Activated B cell treated with CpG ODN at 0.5 μM for 24 hours (primary cell): ENCODE measurements around the gene ZIC4. TPM values are rescaled to one million over a fixed set of nuclear protein-coding genes. Genes with fewer than 3 reads are reported as not detected.

Experiments used
- ATAC-seq: fragments of 200-7000 bp; cut with Tn5 transposase; one replicate; pipeline ENCODE4 v1.10.0; 2021; ENCODE audit warnings: low read depth, mild to moderate bottlenecking, moderate library complexity
- CTCF ChIA-PET: fragments of 350-600 bp; sonication (Branson Sonifier 250); formaldehyde crosslinking; loops from one replicate; lab custom pipeline; 2021; ENCODE audit warnings: antibody characterized with exemption; lab: Charles Lee
- POLR2A ChIA-PET: fragments of 350-600 bp; sonication (Branson Sonifier 250); formaldehyde crosslinking; loops from one replicate; lab custom pipeline; 2021; ENCODE audit warnings: antibody characterized with exemption; lab: Charles Lee
- DNase-seq: peaks from one replicate; pipeline ENCODE4 v3.0.0; 2022
- H3K27ac Mint-ChIP-seq: one replicate; pipeline ENCODE4 v1.8.0; 2020; ENCODE audit warnings: mixed read lengths
- H3K27me3 Mint-ChIP-seq: one replicate; pipeline ENCODE4 v1.8.0; 2021; ENCODE audit warnings: mixed read lengths
- H3K36me3 Mint-ChIP-seq: one replicate; pipeline ENCODE4 v1.8.0; 2021; ENCODE audit warnings: low read depth, mixed read lengths
- H3K4me1 Mint-ChIP-seq: one replicate; pipeline ENCODE4 v1.8.0; 2021; ENCODE audit warnings: mixed read lengths
- H3K4me3 Mint-ChIP-seq: one replicate; pipeline ENCODE4 v1.8.0; 2020; ENCODE audit warnings: mild to moderate bottlenecking, mixed read lengths
- H3K9me3 Mint-ChIP-seq: one replicate; pipeline ENCODE4 v1.8.0; 2020; ENCODE audit warnings: mixed read lengths
- intact Hi-C: fragments of 100-400 bp; cut with micrococcal nuclease; formaldehyde crosslinking; loops from one replicate; pipeline ENCODE4 v1.15.1; 2024
- total RNA-seq: library from RNA; stranded (reverse); gene quantifications from 2 replicates; pipeline ENCODE4 v1.2.3, GENCODE V29; 2022
- TF ChIP-seq, protein P1 (sequence below): fragments of 200-600 bp; IDR thresholded peaks from one replicate; pipeline ENCODE4 v1.8.0; 2022; ENCODE audit warnings: antibody characterized with exemption, mild to moderate bottlenecking

Gene ZIC4
- total RNA-seq, 1 donor from 2014 or later, result not detected

DNA sequence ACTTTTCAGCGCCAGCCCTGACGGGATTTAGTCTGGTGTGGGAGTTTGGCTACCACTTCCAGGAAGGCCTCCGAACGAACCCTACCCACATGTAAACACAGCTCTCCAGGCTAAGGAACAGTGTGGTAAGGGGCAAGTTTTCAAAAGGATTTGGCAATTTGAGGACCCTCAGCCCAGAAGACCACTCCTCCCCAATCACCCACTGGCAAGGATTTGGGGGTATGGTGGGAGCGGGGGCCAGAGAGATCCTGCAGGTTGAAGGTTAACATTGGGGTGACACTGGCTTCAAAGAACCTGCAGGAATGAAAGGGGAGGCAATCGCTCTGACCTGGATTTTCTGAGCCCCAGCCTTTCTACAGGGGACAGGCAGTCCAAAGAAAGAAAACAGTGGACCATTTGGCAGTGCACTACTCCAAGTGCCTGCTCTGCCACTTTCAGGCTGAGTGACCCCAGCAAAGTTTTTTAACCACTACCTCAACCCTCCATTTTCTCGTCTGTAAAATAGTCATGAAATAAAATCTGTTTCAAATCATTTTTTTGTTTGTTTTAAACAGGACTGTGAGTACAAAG is 34.5 kb downstream of the ZIC4 start:
- H3K9me3 Mint-ChIP-seq, result no peaks in the 10 kb centered on the region
- DNase-seq (no peak), ATAC-seq (no peak)

DNA sequence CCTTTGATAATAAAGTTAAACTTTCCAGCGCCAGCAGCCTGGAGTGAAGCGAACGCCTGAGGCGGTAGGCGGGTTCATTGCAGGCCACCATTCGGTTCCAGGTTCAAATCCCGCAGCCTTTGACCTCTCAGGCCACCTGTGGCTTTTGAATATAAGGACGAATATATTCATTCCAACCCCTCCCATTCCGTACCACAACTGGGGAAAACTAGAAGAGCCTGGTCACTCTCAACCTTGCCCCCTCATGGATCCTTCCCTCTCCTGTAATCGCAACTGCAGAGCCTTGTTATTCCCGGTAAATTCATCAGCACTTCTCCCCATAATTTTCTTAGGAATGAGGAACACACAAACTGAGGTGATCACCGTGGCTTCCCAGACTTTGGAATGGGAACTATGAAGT is 35.2 kb downstream of the ZIC4 start:
- TF ChIP-seq, protein P1, sequence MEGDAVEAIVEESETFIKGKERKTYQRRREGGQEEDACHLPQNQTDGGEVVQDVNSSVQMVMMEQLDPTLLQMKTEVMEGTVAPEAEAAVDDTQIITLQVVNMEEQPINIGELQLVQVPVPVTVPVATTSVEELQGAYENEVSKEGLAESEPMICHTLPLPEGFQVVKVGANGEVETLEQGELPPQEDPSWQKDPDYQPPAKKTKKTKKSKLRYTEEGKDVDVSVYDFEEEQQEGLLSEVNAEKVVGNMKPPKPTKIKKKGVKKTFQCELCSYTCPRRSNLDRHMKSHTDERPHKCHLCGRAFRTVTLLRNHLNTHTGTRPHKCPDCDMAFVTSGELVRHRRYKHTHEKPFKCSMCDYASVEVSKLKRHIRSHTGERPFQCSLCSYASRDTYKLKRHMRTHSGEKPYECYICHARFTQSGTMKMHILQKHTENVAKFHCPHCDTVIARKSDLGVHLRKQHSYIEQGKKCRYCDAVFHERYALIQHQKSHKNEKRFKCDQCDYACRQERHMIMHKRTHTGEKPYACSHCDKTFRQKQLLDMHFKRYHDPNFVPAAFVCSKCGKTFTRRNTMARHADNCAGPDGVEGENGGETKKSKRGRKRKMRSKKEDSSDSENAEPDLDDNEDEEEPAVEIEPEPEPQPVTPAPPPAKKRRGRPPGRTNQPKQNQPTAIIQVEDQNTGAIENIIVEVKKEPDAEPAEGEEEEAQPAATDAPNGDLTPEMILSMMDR, result no peak
- intact Hi-C loops, result no loop called here
- Mint-ChIP-seq H3K27ac (no peak overlapping the region), H3K4me3 (no peak overlapping the region), H3K9me3 (no peaks in the 10 kb centered on the region), H3K27me3 (peaks cover 63% of the 10 kb centered on the region), H3K36me3 (no peaks in the 10 kb centered on the region), H3K4me1 (no peaks in the 10 kb centered on the region)
- DNase-seq (no peak), ATAC-seq (no peak)
- CTCF ChIA-PET, result no interaction called here
- POLR2A ChIA-PET, result no interaction called here

More for the DNA sequence above, 34.5 kb downstream of the ZIC4 start:
- ChIA-PET POLR2A (no interaction called here), CTCF (no interaction called here)
- H3K4me3 Mint-ChIP-seq, result no peak overlapping the region
- no peaks in the 10 kb centered on the region for H3K36me3 Mint-ChIP-seq
- no peaks in the 10 kb centered on the region for H3K4me1 Mint-ChIP-seq
- H3K27me3 Mint-ChIP-seq, result peaks cover 63% of the 10 kb centered on the region
- TF ChIP-seq, protein P1, result no peak
- intact Hi-C loops, result no loop called here
- no peak overlapping the region for H3K27ac Mint-ChIP-seq

DNA sequence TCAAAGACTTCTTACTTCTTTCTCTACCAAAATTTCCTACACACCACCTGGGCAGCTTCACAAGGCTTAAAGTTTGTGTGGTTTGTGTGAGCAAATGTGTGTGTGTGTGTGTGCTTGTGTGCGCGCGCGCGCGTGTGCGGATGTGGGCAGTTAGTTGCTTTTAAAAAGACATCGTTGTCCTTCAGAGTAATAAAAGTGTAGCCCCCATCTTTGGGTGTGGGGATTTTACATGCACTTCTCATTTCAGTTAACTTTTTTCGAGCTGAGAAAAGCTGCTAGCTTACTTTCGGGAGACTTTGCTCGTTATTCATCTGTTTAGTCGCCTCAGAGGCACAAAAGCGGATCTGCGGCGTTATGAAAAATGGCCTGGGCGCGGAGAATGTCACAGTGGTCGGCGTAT is 36.0 kb downstream of the ZIC4 start:
- ChIA-PET POLR2A (no interaction called here), CTCF (no interaction called here)
- Mint-ChIP-seq H3K36me3 (no peaks in the 10 kb centered on the region), H3K4me3 (no peak overlapping the region), H3K27me3 (peaks cover 59% of the 10 kb centered on the region), H3K27ac (no peak overlapping the region), H3K9me3 (no peaks in the 10 kb centered on the region), H3K4me1 (no peaks in the 10 kb centered on the region)
- intact Hi-C loops, result no loop called here
- no peak for DNase-seq
- no peak for ATAC-seq
- TF ChIP-seq, protein P1, result no peak

DNA sequence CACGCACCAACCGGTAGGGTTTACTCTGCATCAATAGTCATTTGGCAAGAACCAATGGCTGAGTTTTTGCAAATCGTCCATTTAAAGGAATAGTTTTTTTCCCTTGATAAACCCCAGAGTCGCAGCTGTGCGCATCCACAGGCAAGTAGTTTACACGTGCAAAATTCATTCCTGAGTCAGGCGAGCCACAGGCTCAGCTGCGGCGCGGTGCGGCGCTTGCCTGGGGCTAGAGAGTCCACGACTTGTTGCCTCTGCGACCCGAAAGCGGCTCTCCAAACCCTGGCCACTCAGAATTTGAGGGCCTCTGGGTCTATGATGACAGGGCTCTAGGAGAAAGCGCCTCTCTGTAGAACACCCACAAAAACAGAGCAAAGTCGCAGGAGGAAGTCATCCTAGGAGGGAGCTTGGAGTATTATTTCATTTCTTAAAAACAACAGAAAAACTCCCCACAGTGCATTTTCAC is 36.7 kb downstream of the ZIC4 start:
- H3K4me1 Mint-ChIP-seq, result no peaks in the 10 kb centered on the region
- intact Hi-C loops, result no loop called here
- TF ChIP-seq, protein P1, result no peak
- no peaks in the 10 kb centered on the region for H3K36me3 Mint-ChIP-seq
- DNase-seq, result no peak
- ChIA-PET POLR2A (no interaction called here), CTCF (no interaction called here)
- H3K4me3 Mint-ChIP-seq, result no peak overlapping the region
- H3K27me3 Mint-ChIP-seq, result peaks cover 57% of the 10 kb centered on the region
- H3K9me3 Mint-ChIP-seq, result no peaks in the 10 kb centered on the region
- no peak for ATAC-seq
- H3K27ac Mint-ChIP-seq, result no peak overlapping the region

DNA sequence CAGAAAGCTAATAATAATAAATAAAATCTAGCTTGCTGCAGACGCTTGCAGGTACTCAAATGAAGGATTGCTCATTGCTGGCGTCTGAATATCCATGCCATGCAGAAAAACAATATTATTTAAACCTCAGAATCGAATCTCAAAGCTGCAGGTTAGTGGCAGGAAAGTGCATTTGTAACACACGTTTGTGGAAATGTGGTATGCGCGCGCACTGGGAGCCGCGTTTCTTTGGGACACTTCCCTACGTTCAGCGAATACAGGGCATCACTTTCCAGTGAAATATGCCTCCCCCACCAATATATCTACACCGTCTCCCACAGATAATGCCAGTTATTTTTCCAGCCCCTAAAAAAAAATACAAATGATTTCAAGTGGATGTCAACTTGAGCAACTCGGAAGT is 37.1 kb downstream of the ZIC4 start:
- DNase-seq (no peak), ATAC-seq (no peak)
- no peak overlapping the region for H3K27ac Mint-ChIP-seq
- TF ChIP-seq, protein P1, result no peak
- no peaks in the 10 kb centered on the region for H3K4me1 Mint-ChIP-seq
- ChIA-PET POLR2A (no interaction called here), CTCF (no interaction called here)
- intact Hi-C loops, result no loop called here
- peaks cover 61% of the 10 kb centered on the region for H3K27me3 Mint-ChIP-seq
- H3K4me3 Mint-ChIP-seq, result no peak overlapping the region
- no peaks in the 10 kb centered on the region for H3K36me3 Mint-ChIP-seq
- H3K9me3 Mint-ChIP-seq, result no peaks in the 10 kb centered on the region
